Left lung (tissue), 10 donors: Measurements from ENCODE around the gene ARF5. TPM values are rescaled to one million over a fixed set of nuclear protein-coding genes. Genes with fewer than 3 reads are reported as not detected.

ENCODE experiments used
- ATAC-seq: fragments of 200-7000 bp; cut with Tn5 transposase; one replicate; pipeline ENCODE4 v1.9.1; 2020; ENCODE audit warnings: moderate library complexity
- DNase-seq, 4 donors: peaks; one replicate each; pipeline ENCODE4 v3.0.0-alpha.2; 2013 to 2020
- H3K27ac ChIP-seq, 2 donors: fragments of 200-600 bp; sonication (generic) in 1 of 2; one replicate each; pipeline versions ENCODE4 v1.5.0 to v1.8.0; 2020 to 2021
- H3K27me3 ChIP-seq, 2 donors: fragments of 200-600 bp; sonication (generic) in 1 of 2; one replicate each; pipeline versions ENCODE4 v1.5.0 to v1.8.0; 2020 to 2021
- H3K36me3 ChIP-seq, 2 donors: fragments of 200-600 bp; sonication (generic) in 1 of 2; one replicate each; pipeline versions ENCODE4 v1.5.0 to v1.8.0; 2020 to 2021
- H3K4me1 ChIP-seq, 2 donors: fragments of 200-600 bp; one replicate each; pipeline ENCODE4 v1.8.0; 2021
- H3K4me3 ChIP-seq, 2 donors: fragments of 200-600 bp; sonication (generic) in 1 of 2; one replicate each; pipeline versions ENCODE4 v1.5.0 to v1.8.0; 2020 to 2021; ENCODE audit warnings: mild to moderate bottlenecking in 1 of 2
- H3K9me3 ChIP-seq, 2 donors: fragments of 200-600 bp; sonication (generic) in 1 of 2; one replicate each; pipeline versions ENCODE4 v1.5.0 to v1.8.0; 2020 to 2021
- intact Hi-C, 2 donors: fragments of 100-400 bp; cut with DNase I; formaldehyde crosslinking; loops; one replicate each; pipeline versions ENCODE4 v1.11.2 to v1.14.2; 2022
- polyA plus RNA-seq, 6 donors: library from polyadenylated mRNA; unstranded; fragments of 120-200 nt; gene quantifications; one replicate each; pipeline ENCODE4 v1.2.1, GENCODE V29; 2013; ENCODE audit not compliant: insufficient read length in 6 of 6
- total RNA-seq, 2 donors: library from RNA; stranded (reverse); fragmentation: NEBNext Ultra II Directional; extraction: Animal tissue kit (Norgen Biotek cat#: 25700); gene quantifications; one replicate each; pipeline ENCODE4 v1.2.1, GENCODE V29; 2021
- TF ChIP-seq, protein P1 (sequence below), 2 donors: fragments of 200-600 bp; sonication (generic) in 1 of 2; IDR thresholded peaks; one replicate each; pipeline versions ENCODE4 v1.5.0 to v1.8.0; 2021; ENCODE audit warnings: antibody characterized with exemption in 2 of 2
- donor health status: DM: no; HTN: yes; CAD: no.
- donor health status: DM: no; HTN: no; CAD: no.

ARF5 gene
- total and polyA plus RNA-seq, 8 donors: 101 to 212 (median 191) TPM

DNA sequence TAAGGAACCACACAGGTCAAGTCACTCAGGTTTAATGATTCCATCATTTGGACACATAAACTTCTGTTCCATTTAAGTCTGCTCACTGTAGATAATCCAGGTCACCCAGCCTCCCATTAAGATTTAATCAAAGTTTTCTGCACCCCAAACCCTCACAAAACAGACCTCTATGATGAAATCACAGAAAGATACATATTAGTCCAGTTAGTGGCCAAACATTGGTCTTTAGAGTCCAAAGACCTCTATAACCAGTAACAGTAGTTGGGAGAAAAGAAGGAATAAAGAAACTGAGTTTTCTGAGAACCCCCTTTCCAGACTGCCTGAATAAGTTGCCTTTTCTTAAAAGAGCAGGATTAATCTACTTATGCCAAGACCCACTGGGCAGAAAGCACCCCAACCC, 7.6 kb upstream of the ARF5 start:
- no peaks in the 10 kb centered on the region for H3K27me3 ChIP-seq
- H3K36me3 ChIP-seq: peaks cover 0 to 48% of the 10 kb centered on the region in 2 donors
- TF ChIP-seq, protein P1, sequence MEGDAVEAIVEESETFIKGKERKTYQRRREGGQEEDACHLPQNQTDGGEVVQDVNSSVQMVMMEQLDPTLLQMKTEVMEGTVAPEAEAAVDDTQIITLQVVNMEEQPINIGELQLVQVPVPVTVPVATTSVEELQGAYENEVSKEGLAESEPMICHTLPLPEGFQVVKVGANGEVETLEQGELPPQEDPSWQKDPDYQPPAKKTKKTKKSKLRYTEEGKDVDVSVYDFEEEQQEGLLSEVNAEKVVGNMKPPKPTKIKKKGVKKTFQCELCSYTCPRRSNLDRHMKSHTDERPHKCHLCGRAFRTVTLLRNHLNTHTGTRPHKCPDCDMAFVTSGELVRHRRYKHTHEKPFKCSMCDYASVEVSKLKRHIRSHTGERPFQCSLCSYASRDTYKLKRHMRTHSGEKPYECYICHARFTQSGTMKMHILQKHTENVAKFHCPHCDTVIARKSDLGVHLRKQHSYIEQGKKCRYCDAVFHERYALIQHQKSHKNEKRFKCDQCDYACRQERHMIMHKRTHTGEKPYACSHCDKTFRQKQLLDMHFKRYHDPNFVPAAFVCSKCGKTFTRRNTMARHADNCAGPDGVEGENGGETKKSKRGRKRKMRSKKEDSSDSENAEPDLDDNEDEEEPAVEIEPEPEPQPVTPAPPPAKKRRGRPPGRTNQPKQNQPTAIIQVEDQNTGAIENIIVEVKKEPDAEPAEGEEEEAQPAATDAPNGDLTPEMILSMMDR (IDR thresholded peaks at IDR 0.05): no peak
- no peak overlapping the region for H3K4me3 ChIP-seq
- no peak for ATAC-seq
- H3K4me1 ChIP-seq: peaks cover 21 to 48% of the 10 kb centered on the region in 2 donors
- DNase-seq: no peak
- no peak overlapping the region for H3K27ac ChIP-seq
- intact Hi-C loops: no loop called here
- H3K9me3 ChIP-seq: no peaks in the 10 kb centered on the region

DNA sequence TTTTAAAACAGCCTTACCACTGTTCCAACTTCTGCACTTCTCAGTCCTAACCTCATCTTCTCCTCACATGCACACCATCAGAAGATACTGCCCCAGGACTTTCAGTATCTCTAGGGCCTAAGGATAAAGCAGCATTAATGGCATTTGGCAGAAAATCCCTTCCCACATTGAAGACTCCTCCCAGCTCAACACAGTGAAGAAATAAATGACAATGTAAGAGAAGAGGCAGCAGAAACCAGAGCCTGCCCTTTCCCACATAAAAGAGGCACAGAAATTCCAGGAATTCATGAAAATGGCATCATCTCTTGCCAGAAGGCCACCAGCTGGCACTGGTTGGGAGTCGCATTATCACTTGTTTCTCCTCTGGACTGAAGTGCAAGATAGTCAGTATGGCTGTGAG, 6.5 kb upstream of the ARF5 start:
- peaks cover 21 to 53% of the 10 kb centered on the region in 2 donors for H3K4me1 ChIP-seq
- H3K27ac ChIP-seq: no peak overlapping the region
- no peaks in the 10 kb centered on the region for H3K9me3 ChIP-seq
- intact Hi-C loops: no loop called here
- H3K4me3 ChIP-seq: no peak overlapping the region
- ATAC-seq (no peak), DNase-seq (no peak)
- no peaks in the 10 kb centered on the region for H3K27me3 ChIP-seq
- H3K36me3 ChIP-seq: peaks cover 0 to 48% of the 10 kb centered on the region in 2 donors
- TF ChIP-seq, protein P1 (IDR thresholded peaks at IDR 0.05): no peak

DNA sequence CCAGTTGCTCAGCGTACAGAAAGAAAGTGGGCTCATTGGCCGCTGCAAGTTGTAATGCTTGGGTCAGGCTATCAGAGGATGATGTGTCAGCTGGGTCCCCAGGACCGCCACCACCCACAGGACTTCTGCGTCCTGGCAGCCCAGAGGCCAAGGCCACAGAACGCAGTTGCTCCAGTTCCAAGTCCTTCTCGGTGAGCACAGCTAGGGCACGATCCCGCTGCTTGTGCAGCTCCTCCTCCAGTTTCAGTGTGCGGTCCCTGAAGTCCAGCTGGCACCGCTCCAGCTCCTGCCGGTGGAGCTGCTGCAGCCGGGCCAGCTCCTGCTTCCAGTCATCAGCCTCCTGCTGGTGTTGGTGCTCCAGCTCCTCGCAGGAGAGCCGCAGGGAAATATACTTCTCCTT, 5.8 kb upstream of the ARF5 start:
- Histone ChIP-seq H3K27me3 (no peaks in the 10 kb centered on the region), H3K27ac (no peak overlapping the region), H3K9me3 (no peaks in the 10 kb centered on the region), H3K4me1 (peaks cover 21 to 53% of the 10 kb centered on the region in 2 donors), H3K36me3 (peaks cover 0 to 48% of the 10 kb centered on the region in 2 donors), H3K4me3 (no peak overlapping the region)
- intact Hi-C loops: no loop called here
- ATAC-seq: no peak
- TF ChIP-seq, protein P1 (IDR thresholded peaks at IDR 0.05): no peak
- peak in 2 of 4 donors; percentile 34 to 72 for DNase-seq

DNA sequence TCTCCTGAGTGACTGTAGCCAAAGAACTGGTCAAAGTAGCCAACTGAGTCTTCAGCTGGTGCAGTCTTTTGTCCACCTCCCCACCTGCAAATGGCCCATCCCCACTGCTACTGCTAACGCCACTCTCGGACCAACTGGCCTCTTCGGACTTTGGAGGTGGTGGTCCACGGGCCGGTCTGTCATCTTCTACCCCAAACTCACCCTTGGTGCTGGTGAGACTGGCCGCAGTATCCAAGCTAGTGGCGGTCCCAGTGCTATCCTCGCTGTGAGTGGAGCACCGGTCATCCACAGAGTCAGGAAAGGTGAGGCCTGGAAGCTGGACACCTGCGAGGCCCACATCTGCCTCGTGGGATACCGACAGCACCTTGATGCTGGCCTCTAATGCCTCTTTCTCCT, 3.6 kb upstream of the ARF5 start:
- intact Hi-C loops: no loop called here
- no peaks in the 10 kb centered on the region for H3K9me3 ChIP-seq
- peaks cover 28 to 68% of the 10 kb centered on the region in 2 donors for H3K4me1 ChIP-seq
- H3K27me3 ChIP-seq: no peaks in the 10 kb centered on the region
- peaks cover 0 to 35% of the 10 kb centered on the region in 2 donors for H3K36me3 ChIP-seq
- H3K4me3 ChIP-seq: peak overlapping the region; percentile 85 to 88
- ATAC-seq: no peak
- TF ChIP-seq, protein P1 (IDR thresholded peaks at IDR 0.05): no peak
- peak in 1 of 4 donors; percentile 54 for DNase-seq
- H3K27ac ChIP-seq: peak overlapping the region in 1 of 2 donors; percentile 91

DNA sequence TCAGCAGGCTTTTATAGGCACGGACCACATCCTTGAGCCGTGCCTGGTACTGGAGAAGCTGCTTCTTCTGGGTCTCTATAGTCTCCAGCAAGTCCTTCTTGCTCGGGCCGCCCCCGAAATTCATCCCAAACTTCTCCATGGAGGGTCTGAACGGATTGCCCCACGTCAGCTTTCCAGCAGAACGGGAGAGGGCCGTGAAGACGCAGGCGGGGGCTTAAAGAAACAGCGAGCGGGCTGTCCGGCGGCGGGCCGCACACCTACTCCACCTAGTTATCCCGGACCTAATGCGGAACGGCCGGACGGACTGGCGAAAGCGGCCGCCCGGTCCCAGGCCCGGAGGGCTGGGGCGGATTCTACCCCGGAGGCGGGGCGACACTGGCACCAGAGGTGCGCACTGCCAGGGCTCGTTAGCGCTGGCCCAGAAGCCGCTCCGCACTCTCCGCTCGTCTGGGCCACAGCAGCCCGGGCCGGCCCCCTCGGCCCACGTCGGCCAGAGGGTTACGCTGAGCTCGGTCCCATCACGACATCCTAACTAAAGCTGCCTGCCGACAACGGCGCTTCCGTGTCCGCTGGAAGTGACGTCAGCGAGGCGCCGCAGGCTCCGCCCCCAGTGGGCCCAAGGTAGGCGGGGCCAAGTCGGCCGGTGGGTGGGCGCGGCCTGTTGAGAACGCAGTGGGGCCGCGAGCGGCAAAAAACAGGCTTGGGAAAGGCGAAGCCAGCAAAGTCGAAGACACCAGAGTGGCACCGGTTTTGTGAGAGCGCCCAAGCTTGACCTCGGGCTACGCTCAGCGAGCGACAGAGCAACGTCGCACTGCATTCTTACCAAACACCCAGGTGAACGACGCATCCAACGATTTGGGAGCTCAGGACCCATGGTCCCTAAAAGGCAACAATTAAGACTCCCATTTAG, 2.9 kb upstream of the ARF5 start, which contains the start of gene GCC1:
TSS of gene GCC1 (minus strand) at position 553 of the 910 bp plus-strand sequence. CDS start at position 139, 414 bp downstream.
- intact Hi-C loops: no loop called here
- Histone ChIP-seq H3K9me3 (no peaks in the 10 kb centered on the region), H3K4me1 (peaks cover 28 to 72% of the 10 kb centered on the region in 2 donors), H3K27me3 (no peaks in the 10 kb centered on the region), H3K27ac (peak within 1 kb of the TSS; percentile 82 to 91), H3K4me3 (peak within 1 kb of the TSS; percentile 85 to 88), H3K36me3 (peaks cover 0 to 33% of the 10 kb centered on the region in 2 donors)
- peak; percentile 86 for ATAC-seq
- TF ChIP-seq, protein P1 (IDR thresholded peaks at IDR 0.05): no peak
- DNase-seq: peak; percentile 89 to 98 (median 94)
